Upper lobe of left lung (tissue), 6 donors: ENCODE measurements around the gene ADH1B. TPM values are rescaled to one million over a fixed set of nuclear protein-coding genes. Genes with fewer than 3 reads are reported as not detected.

Source experiments
- ATAC-seq, 2 donors: fragments of 200-7000 bp; cut with Tn5 transposase; one replicate each; pipeline ENCODE4 v1.9.1; 2022; ENCODE audit warnings: mild to moderate bottlenecking in 2 of 2, moderate library complexity in 2 of 2; ENCODE audit not compliant: low FRiP score in 2 of 2
- DNase-seq, 2 donors: peaks; one replicate each; pipeline ENCODE4 v3.0.0-alpha.2; 2019 to 2020
- H3K27ac ChIP-seq, 4 donors: fragments of 200-600 bp; sonication (generic); one replicate each; pipeline ENCODE4 v1.5.1; 2016 to 2019
- H3K27me3 ChIP-seq, 4 donors: fragments of 200-600 bp; sonication (generic); one replicate each; pipeline ENCODE4 v1.5.1; 2017 to 2019
- H3K36me3 ChIP-seq, 4 donors: fragments of 200-600 bp; sonication (generic); one replicate each; pipeline ENCODE4 v1.5.1; 2016 to 2019
- H3K4me1 ChIP-seq, 4 donors: fragments of 200-600 bp; sonication (generic); one replicate each; pipeline ENCODE4 v1.5.1; 2018 to 2019
- H3K4me3 ChIP-seq, 4 donors: fragments of 200-600 bp; sonication (generic); one replicate each; pipeline ENCODE4 v1.5.1; 2017 to 2019; ENCODE audit warnings: mild to moderate bottlenecking in 2 of 4, moderate library complexity in 1 of 4
- H3K9me3 ChIP-seq, 4 donors: fragments of 200-600 bp; sonication (generic); one replicate each; pipeline ENCODE4 v1.5.1; 2018 to 2019
- CTCF ChIP-seq, 6 experiments: fragments of 450-650 bp in 4 of 6; fragments of 200-600 bp in 2 of 6; sonication (generic) in 2 of 6; IDR thresholded peaks; one replicate each; pipeline ENCODE4 v1.5.1; 2016 to 2019; ENCODE audit warnings: antibody characterized with exemption in 6 of 6
- EP300 ChIP-seq, 4 donors: sonication (generic); formaldehyde crosslinking; IDR thresholded peaks; one replicate each; pipeline ENCODE4 v1.5.1; 2017; ENCODE audit warnings: antibody characterized with exemption in 4 of 4, control low read depth in 2 of 4
- POLR2A ChIP-seq, 4 donors: fragments of 450-650 bp; IDR thresholded peaks; one replicate each; pipeline ENCODE4 v1.5.1; 2016 to 2017; ENCODE audit warnings: antibody characterized with exemption in 4 of 4, mild to moderate bottlenecking in 2 of 4
- POLR2AphosphoS5 ChIP-seq, 2 donors: sonication (generic); formaldehyde crosslinking; IDR thresholded peaks; one replicate each; pipeline ENCODE4 v1.5.1; 2017; ENCODE audit warnings: antibody characterized with exemption in 2 of 2
- WGBS, 2 donors: methylation state at CpG; one replicate each; pipeline ENCODE4 v1.1.5; 2017 to 2018; 5-methylcytosine and 5-hydroxymethylcytosine counted together
- total RNA-seq, 6 donors: library from RNA; depleted of rRNA in 4 of 6; stranded (reverse); fragments of >200 nt in 4 of 6; gene quantifications; one replicate each; pipeline versions ENCODE4 v1.1.0 to v1.2.1, GENCODE V29; 2016 to 2021
- donor health status: DM: no; HTN: no; CAD: no; lungs with moderate emphysema.
- donor health status: DM: no; HTN: yes; CAD: no; lungs with severe emphysema.

Gene ADH1B
- total RNA-seq, 6 donors from 2014 or later = 126 to 887 (median 394) TPM

- H3K27me3 ChIP-seq = no peaks in the 10 kb centered on the region
- ATAC-seq (no peak), DNase-seq (no peak)
- H3K36me3 ChIP-seq = no peaks in the 10 kb centered on the region
- WGBS, 2 donors = 75 to 92% methylated on average over 3 of the region's 3 CpGs
- no peaks in the 10 kb centered on the region for H3K4me1 ChIP-seq
- no peak overlapping the region for H3K4me3 ChIP-seq
- no peaks in the 10 kb centered on the region for H3K9me3 ChIP-seq
- H3K27ac ChIP-seq = no peak overlapping the region
- TF ChIP-seq POLR2A (IDR thresholded peaks at IDR 0.05) = no peak
- TF ChIP-seq CTCF (IDR thresholded peaks at IDR 0.05) = no peak
- no peak for TF ChIP-seq POLR2AphosphoS5 (IDR thresholded peaks at IDR 0.05)
- no peak for TF ChIP-seq EP300 (IDR thresholded peaks at IDR 0.05)
Measured at GRCh38 chr4:99339172-99339571, 18.0 kb upstream of the ADH1B start.

- no peaks in the 10 kb centered on the region for H3K4me1 ChIP-seq
- DNase-seq = no peak
- no peaks in the 10 kb centered on the region for H3K27me3 ChIP-seq
- H3K27ac ChIP-seq = no peak overlapping the region
- no peak overlapping the region for H3K4me3 ChIP-seq
- no peak for TF ChIP-seq POLR2A (IDR thresholded peaks at IDR 0.05)
- TF ChIP-seq POLR2AphosphoS5 (IDR thresholded peaks at IDR 0.05) = no peak
- no peak for TF ChIP-seq EP300 (IDR thresholded peaks at IDR 0.05)
- TF ChIP-seq CTCF (IDR thresholded peaks at IDR 0.05) = no peak
- no peaks in the 10 kb centered on the region for H3K36me3 ChIP-seq
- H3K9me3 ChIP-seq = no peaks in the 10 kb centered on the region
- WGBS, 2 donors = 63 to 69% methylated on average over 4 of the region's 4 CpGs
- ATAC-seq = no peak
Measured at GRCh38 chr4:99336553-99336952, 15.4 kb upstream of the ADH1B start.

GRCh38 chr4:99334880-99335279, 13.7 kb upstream of the ADH1B start:
- ATAC-seq = no peak
- 63 to 79% methylated on average over 1 of the region's 1 CpG for WGBS, 2 donors
- no peak overlapping the region for H3K4me3 ChIP-seq

GRCh38 chr4:99330648-99331047, 9.4 kb upstream of the ADH1B start:
- no peaks in the 10 kb centered on the region for H3K36me3 ChIP-seq
- H3K27me3 ChIP-seq = no peaks in the 10 kb centered on the region
- no peak overlapping the region for H3K27ac ChIP-seq
- no peaks in the 10 kb centered on the region for H3K9me3 ChIP-seq
- TF ChIP-seq POLR2AphosphoS5 (IDR thresholded peaks at IDR 0.05) (no peak), EP300 (IDR thresholded peaks at IDR 0.05) (no peak), POLR2A (IDR thresholded peaks at IDR 0.05) (no peak), CTCF (IDR thresholded peaks at IDR 0.05) (no peak)
- DNase-seq (no peak), ATAC-seq (no peak)
- no peaks in the 10 kb centered on the region for H3K4me1 ChIP-seq
- no peak overlapping the region for H3K4me3 ChIP-seq
- WGBS, 2 donors = 87 to 90% methylated on average over 3 of the region's 3 CpGs

More at GRCh38 chr4:99334880-99335279, 13.7 kb upstream of the ADH1B start:
- Histone ChIP-seq H3K36me3 (no peaks in the 10 kb centered on the region), H3K27me3 (no peaks in the 10 kb centered on the region), H3K4me1 (no peaks in the 10 kb centered on the region), H3K27ac (no peak overlapping the region), H3K9me3 (no peaks in the 10 kb centered on the region)
- TF ChIP-seq POLR2AphosphoS5 (IDR thresholded peaks at IDR 0.05) (no peak), POLR2A (IDR thresholded peaks at IDR 0.05) (no peak), CTCF (IDR thresholded peaks at IDR 0.05) (no peak), EP300 (IDR thresholded peaks at IDR 0.05) (no peak)
- DNase-seq = no peak

GRCh38 chr4:99329876-99330275, 8.7 kb upstream of the ADH1B start:
- ATAC-seq = no peak
- TF ChIP-seq CTCF (IDR thresholded peaks at IDR 0.05) (no peak), POLR2A (IDR thresholded peaks at IDR 0.05) (no peak), POLR2AphosphoS5 (IDR thresholded peaks at IDR 0.05) (no peak), EP300 (IDR thresholded peaks at IDR 0.05) (no peak)
- no peak overlapping the region for H3K27ac ChIP-seq
- H3K27me3 ChIP-seq = no peaks in the 10 kb centered on the region
- H3K4me1 ChIP-seq = peaks cover 0 to 2% (median 0%) of the 10 kb centered on the region in 4 donors
- no peak overlapping the region for H3K4me3 ChIP-seq
- DNase-seq = no peak
- no peaks in the 10 kb centered on the region for H3K9me3 ChIP-seq
- WGBS, 2 donors = 77 to 91% methylated on average over 2 of the region's 2 CpGs
- no peaks in the 10 kb centered on the region for H3K36me3 ChIP-seq
